HEK293 (cell line): ENCODE results near the gene SFXN2.

Experiments
- CTCF ChIA-PET: fragments of 350-600 bp; formaldehyde crosslinking; extraction: SDS; loops from one replicate; lab custom pipeline; 2021; ENCODE audit warnings: antibody characterized with exemption; lab: Yijun Ruan, JAX
- POLR2A ChIA-PET: fragments of 300-600 bp; formaldehyde crosslinking; extraction: SDS; loops from one replicate; lab custom pipeline; 2020; ENCODE audit warnings: antibody characterized with exemption, inconsistent platforms; lab: Yijun Ruan, JAX
- H3K27ac ChIP-seq: fragments of 200-500 bp; sonication (Bioruptor generic); 2 replicates; pipeline ENCODE4 v1.5.1; 2014; ENCODE audit warnings: low read depth, low read length, control low read depth, inconsistent platforms; ENCODE audit errors: extremely low read depth
- H3K36me3 ChIP-seq, 2 experiments: fragments of 200-500 bp in 1 of 2; sonication (Bioruptor generic) in 1 of 2; 1 replicate in 1 of 2; 2 replicates in 1 of 2; pipeline ENCODE4 v1.5.1; 2014 to 2017; ENCODE audit warnings: inconsistent platforms in 2 of 2, low read length in 2 of 2; ENCODE audit not compliant: control insufficient read depth in 2 of 2, insufficient read depth in 1 of 2
- H3K4me1 ChIP-seq: fragments of 200-500 bp; sonication (Bioruptor generic); 2 replicates; pipeline ENCODE4 v1.5.1; 2014; ENCODE audit warnings: mild to moderate bottlenecking, low read length, inconsistent platforms; ENCODE audit not compliant: control insufficient read depth, insufficient read depth
- H3K4me3 ChIP-seq: 2 replicates; pipeline ENCODE4 v1.5.1; 2011; ENCODE audit warnings: low read depth, mild to moderate bottlenecking, control low read depth, low read length, moderate library complexity
- H3K9me3 ChIP-seq: fragments of 200-500 bp; sonication (Bioruptor generic); 2 replicates; pipeline ENCODE4 v1.5.1; 2014; ENCODE audit warnings: low read depth, low read length, inconsistent platforms; ENCODE audit not compliant: control insufficient read depth, insufficient read depth
- FEZF1 ChIP-seq: fragments of 450-650 bp; formaldehyde crosslinking; IDR thresholded peaks from 2 replicates; pipeline ENCODE4 v1.5.1; 2016; ENCODE audit warnings: missing biosample characterization, missing genetic modification characterization
- GLIS2 ChIP-seq: fragments of 450-650 bp; formaldehyde crosslinking; IDR thresholded peaks from 2 replicates; pipeline ENCODE4 v1.5.1; 2016; ENCODE audit warnings: missing biosample characterization, missing genetic modification characterization
- IKZF3 ChIP-seq: fragments of 450-650 bp; IDR thresholded peaks from 2 replicates; pipeline ENCODE4 v1.5.0; 2018; ENCODE audit warnings: missing biosample characterization, mild to moderate bottlenecking, missing genetic modification characterization, moderate library complexity
- SALL2 ChIP-seq: fragments of 450-650 bp; formaldehyde crosslinking; IDR thresholded peaks from 2 replicates; pipeline ENCODE4 v1.5.0; 2017; ENCODE audit warnings: missing biosample characterization, mild to moderate bottlenecking, missing genetic modification characterization, borderline replicate concordance
- SP7 ChIP-seq: fragments of 450-650 bp; formaldehyde crosslinking; IDR thresholded peaks from 2 replicates; pipeline ENCODE4 v1.5.1; 2016; ENCODE audit warnings: missing biosample characterization, missing genetic modification characterization
- ZFP41 ChIP-seq: fragments of 450-650 bp; formaldehyde crosslinking; IDR thresholded peaks from 2 replicates; pipeline ENCODE4 v1.5.1; 2016; ENCODE audit warnings: missing biosample characterization, missing genetic modification characterization, borderline replicate concordance
- ZNF10 ChIP-seq: fragments of 450-650 bp; formaldehyde crosslinking; IDR thresholded peaks from 2 replicates; pipeline ENCODE4 v1.5.1; 2017; ENCODE audit warnings: missing biosample characterization, missing genetic modification characterization
- ZNF132 ChIP-seq: fragments of 450-650 bp; formaldehyde crosslinking; IDR thresholded peaks from 2 replicates; pipeline ENCODE4 v1.5.1; 2017; ENCODE audit warnings: missing biosample characterization, missing genetic modification characterization, borderline replicate concordance
- ZNF169 ChIP-seq: fragments of 450-650 bp; formaldehyde crosslinking; IDR thresholded peaks from 2 replicates; pipeline ENCODE4 v1.5.1; 2016; ENCODE audit warnings: missing biosample characterization, missing genetic modification characterization
- ZNF214 ChIP-seq: fragments of 450-650 bp; formaldehyde crosslinking; IDR thresholded peaks from 2 replicates; pipeline ENCODE4 v1.5.1; 2017; ENCODE audit warnings: missing biosample characterization, mild to moderate bottlenecking, missing genetic modification characterization, borderline replicate concordance
- ZNF426 ChIP-seq: fragments of 450-650 bp; formaldehyde crosslinking; IDR thresholded peaks from 2 replicates; pipeline ENCODE4 v1.5.1; 2017; ENCODE audit warnings: missing biosample characterization, missing genetic modification characterization, mild to moderate bottlenecking, inconsistent platforms, moderate library complexity
- ZNF544 ChIP-seq: fragments of 450-650 bp; formaldehyde crosslinking; IDR thresholded peaks from 2 replicates; pipeline ENCODE4 v1.5.0; 2017; ENCODE audit warnings: missing biosample characterization, missing genetic modification characterization
- ZNF549 ChIP-seq: fragments of 450-650 bp; IDR thresholded peaks from 2 replicates; pipeline ENCODE4 v1.5.1; 2018; ENCODE audit warnings: missing biosample characterization, missing genetic modification characterization, mild to moderate bottlenecking, inconsistent platforms, moderate library complexity
- ZNF664 ChIP-seq: fragments of 450-650 bp; formaldehyde crosslinking; IDR thresholded peaks from 2 replicates; pipeline ENCODE4 v1.5.1; 2016; ENCODE audit warnings: missing biosample characterization, missing genetic modification characterization
- ZNF707 ChIP-seq: fragments of 450-650 bp; formaldehyde crosslinking; IDR thresholded peaks from 2 replicates; pipeline ENCODE4 v1.5.1; 2016; ENCODE audit warnings: missing biosample characterization, missing genetic modification characterization
- ZNF768 ChIP-seq: fragments of 450-650 bp; formaldehyde crosslinking; IDR thresholded peaks from 2 replicates; pipeline ENCODE4 v1.5.1; 2018; ENCODE audit warnings: missing biosample characterization, mild to moderate bottlenecking, missing genetic modification characterization
- TF ChIP-seq, protein P1 (sequence below): fragments of 450-650 bp; formaldehyde crosslinking; IDR thresholded peaks from 2 replicates; pipeline ENCODE4; 2016; ENCODE audit warnings: missing biosample characterization, missing genetic modification characterization
- TF ChIP-seq, protein P2 (sequence below): fragments of 450-650 bp; formaldehyde crosslinking; IDR thresholded peaks from 2 replicates; pipeline ENCODE4 v1.5.1; 2016; ENCODE audit warnings: missing biosample characterization, missing genetic modification characterization
- TF ChIP-seq, protein P3 (sequence below): fragments of 450-650 bp; formaldehyde crosslinking; IDR thresholded peaks from 2 replicates; pipeline ENCODE4 v1.5.1; 2016; ENCODE audit warnings: missing biosample characterization, missing genetic modification characterization
- TF ChIP-seq, protein P4 (sequence below): fragments of 450-650 bp; formaldehyde crosslinking; IDR thresholded peaks from 2 replicates; pipeline ENCODE4 v1.5.1; 2016; ENCODE audit warnings: missing biosample characterization, missing genetic modification characterization
- TF ChIP-seq, protein P5 (sequence below): fragments of 450-650 bp; formaldehyde crosslinking; IDR thresholded peaks from 2 replicates; pipeline ENCODE4 v1.5.0; 2017; ENCODE audit warnings: missing biosample characterization, missing genetic modification characterization, borderline replicate concordance

Gene SFXN2

DNA sequence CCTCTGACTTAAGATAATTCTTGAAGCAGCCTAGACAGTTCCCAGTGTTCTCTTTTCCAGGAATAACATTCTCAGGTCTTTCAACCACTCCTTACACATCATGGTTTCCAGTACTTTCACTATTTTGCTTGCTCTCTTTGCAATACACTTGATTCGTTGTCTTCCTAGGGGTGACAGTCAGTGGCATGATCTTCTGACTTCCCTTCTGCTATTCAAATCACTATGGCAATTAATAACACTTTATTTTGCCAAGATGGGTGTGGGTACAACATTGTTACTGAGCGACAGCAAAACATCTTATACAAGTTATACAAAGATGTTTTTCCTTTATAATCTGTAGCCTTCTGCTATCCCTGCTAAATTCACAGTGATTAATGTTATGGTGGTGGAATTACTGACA is 15.5 kb upstream of the SFXN2 start:
- TF ChIP-seq ZFP41 (tag by site-specific recombination) (no peak), IKZF3 (tag by site-specific recombination) (no peak), ZNF426 (tag by site-specific recombination) (no peak), ZNF707 (no peak), ZNF132 (tag by site-specific recombination) (no peak), ZNF664 (tag by site-specific recombination) (no peak), SALL2 (tag by site-specific recombination) (no peak)
- TF ChIP-seq, protein P1, sequence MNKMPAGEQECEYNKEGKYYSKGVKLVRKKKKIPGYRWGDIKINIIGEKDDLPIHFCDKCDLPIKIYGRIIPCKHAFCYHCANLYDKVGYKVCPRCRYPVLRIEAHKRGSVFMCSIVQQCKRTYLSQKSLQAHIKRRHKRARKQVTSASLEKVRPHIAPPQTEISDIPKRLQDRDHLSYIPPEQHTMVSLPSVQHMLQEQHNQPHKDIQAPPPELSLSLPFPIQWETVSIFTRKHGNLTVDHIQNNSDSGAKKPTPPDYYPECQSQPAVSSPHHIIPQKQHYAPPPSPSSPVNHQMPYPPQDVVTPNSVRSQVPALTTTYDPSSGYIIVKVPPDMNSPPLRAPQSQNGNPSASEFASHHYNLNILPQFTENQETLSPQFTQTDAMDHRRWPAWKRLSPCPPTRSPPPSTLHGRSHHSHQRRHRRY (tag by site-specific recombination): no peak
- no peaks in the 10 kb centered on the region for H3K4me1 ChIP-seq
- ChIA-PET POLR2A (interaction anchor here (0.9 kb wide), 1 partner anchor 15 kb away, joined by 3 read pairs; the partner anchor contains the start of genes ARL3 and SFXN2), CTCF (interaction anchor here (0.5 to 4.3 kb wide), 3 partner anchors 16 to 20 kb away, joined by 3 to 19 read pairs (median 4); partner anchors contain the start of gene SFXN2)
- no peak overlapping the region for H3K27ac ChIP-seq
- no peak overlapping the region for H3K4me3 ChIP-seq
- H3K36me3 ChIP-seq: peaks cover 9 to 38% of the 10 kb centered on the region in 2 experiments
- no peaks in the 10 kb centered on the region for H3K9me3 ChIP-seq

DNA sequence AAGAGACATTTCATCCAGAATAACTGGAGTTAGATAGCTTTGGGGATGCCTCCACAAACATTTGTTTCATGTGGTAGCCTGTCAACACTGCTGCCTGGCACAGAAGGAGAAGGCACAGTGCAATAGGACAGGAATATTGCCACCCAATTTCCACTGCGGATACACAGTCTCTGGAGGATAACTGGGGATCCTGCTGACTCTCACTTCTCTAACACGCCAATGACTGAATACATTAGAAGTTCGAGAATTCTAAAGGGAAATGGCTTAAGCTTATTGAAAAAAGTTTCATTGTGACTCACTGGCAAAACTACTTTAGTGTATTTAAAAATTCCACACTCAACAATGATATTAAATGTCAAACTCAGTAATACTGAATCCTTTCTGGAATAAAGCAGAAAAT is 13.2 kb upstream of the SFXN2 start:
- H3K36me3 ChIP-seq: peaks cover 8 to 33% of the 10 kb centered on the region in 2 experiments; a peak in 2 of 3 replicates
- H3K27ac ChIP-seq: no peak overlapping the region
- ChIA-PET POLR2A (interaction anchor here (1.1 kb wide), 1 partner anchor 14 kb away, joined by 5 read pairs; the partner anchor contains the start of genes ARL3 and SFXN2), CTCF (interaction anchor here (1.2 to 4.3 kb wide), 2 partner anchors 22 to 31 kb away, joined by 5 to 19 read pairs; no protein-coding TSS in a partner anchor)
- H3K9me3 ChIP-seq: no peaks in the 10 kb centered on the region
- no peak overlapping the region for H3K4me3 ChIP-seq
- no peaks in the 10 kb centered on the region for H3K4me1 ChIP-seq
- TF ChIP-seq, protein P2, sequence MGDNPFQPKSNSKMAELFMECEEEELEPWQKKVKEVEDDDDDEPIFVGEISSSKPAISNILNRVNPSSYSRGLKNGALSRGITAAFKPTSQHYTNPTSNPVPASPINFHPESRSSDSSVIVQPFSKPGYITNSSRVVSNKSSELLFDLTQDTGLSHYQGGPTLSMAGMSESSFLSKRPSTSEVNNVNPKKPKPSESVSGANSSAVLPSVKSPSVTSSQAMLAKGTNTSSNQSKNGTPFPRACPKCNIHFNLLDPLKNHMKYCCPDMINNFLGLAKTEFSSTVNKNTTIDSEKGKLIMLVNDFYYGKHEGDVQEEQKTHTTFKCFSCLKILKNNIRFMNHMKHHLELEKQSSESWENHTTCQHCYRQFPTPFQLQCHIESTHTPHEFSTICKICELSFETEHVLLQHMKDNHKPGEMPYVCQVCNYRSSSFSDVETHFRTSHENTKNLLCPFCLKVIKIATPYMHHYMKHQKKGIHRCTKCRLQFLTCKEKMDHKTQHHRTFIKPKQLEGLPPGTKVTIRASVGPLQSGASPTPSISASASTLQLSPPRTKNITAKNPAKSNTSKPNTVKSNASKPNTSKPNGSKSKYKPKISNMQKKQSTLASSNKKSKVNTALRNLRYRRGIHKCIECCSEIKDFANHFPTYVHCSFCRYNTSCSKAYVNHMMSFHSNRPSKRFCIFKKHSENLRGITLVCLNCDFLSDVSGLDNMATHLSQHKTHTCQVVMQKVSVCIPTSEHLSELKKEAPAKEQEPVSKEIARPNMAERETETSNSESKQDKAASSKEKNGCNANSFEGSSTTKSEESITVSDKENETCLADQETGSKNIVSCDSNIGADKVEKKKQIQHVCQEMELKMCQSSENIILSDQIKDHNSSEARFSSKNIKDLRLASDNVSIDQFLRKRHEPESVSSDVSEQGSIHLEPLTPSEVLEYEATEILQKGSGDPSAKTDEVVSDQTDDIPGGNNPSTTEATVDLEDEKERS (tag by site-specific recombination): no peak
- TF ChIP-seq, protein P3, sequence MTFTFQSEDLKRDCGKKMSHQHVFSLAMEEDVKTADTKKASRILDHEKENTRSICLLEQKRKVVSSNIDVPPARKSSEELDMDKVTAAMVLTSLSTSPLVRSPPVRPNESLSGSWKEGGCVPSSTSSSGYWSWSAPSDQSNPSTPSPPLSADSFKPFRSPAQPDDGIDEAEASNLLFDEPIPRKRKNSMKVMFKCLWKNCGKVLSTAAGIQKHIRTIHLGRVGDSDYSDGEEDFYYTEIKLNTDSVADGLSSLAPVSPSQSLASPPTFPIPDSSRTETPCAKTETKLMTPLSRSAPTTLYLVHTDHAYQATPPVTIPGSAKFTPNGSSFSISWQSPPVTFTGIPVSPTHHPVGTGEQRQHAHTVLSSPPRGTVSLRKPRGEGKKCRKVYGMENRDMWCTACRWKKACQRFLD (tag by site-specific recombination): no peak
- TF ChIP-seq ZNF707 (no peak), SP7 (no peak), GLIS2 (tag by site-specific recombination) (no peak), ZNF549 (tag by site-specific recombination) (no peak), ZNF10 (no peak), FEZF1 (tag by site-specific recombination) (no peak), ZNF169 (tag by site-specific recombination) (no peak), ZNF214 (tag by site-specific recombination) (no peak), ZNF544 (tag by site-specific recombination) (no peak), ZNF768 (tag by site-specific recombination) (no peak)
- TF ChIP-seq, protein P1 (tag by site-specific recombination): no peak
- TF ChIP-seq, protein P4, sequence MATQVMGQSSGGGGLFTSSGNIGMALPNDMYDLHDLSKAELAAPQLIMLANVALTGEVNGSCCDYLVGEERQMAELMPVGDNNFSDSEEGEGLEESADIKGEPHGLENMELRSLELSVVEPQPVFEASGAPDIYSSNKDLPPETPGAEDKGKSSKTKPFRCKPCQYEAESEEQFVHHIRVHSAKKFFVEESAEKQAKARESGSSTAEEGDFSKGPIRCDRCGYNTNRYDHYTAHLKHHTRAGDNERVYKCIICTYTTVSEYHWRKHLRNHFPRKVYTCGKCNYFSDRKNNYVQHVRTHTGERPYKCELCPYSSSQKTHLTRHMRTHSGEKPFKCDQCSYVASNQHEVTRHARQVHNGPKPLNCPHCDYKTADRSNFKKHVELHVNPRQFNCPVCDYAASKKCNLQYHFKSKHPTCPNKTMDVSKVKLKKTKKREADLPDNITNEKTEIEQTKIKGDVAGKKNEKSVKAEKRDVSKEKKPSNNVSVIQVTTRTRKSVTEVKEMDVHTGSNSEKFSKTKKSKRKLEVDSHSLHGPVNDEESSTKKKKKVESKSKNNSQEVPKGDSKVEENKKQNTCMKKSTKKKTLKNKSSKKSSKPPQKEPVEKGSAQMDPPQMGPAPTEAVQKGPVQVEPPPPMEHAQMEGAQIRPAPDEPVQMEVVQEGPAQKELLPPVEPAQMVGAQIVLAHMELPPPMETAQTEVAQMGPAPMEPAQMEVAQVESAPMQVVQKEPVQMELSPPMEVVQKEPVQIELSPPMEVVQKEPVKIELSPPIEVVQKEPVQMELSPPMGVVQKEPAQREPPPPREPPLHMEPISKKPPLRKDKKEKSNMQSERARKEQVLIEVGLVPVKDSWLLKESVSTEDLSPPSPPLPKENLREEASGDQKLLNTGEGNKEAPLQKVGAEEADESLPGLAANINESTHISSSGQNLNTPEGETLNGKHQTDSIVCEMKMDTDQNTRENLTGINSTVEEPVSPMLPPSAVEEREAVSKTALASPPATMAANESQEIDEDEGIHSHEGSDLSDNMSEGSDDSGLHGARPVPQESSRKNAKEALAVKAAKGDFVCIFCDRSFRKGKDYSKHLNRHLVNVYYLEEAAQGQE (tag by site-specific recombination): no peak
- TF ChIP-seq, protein P5, sequence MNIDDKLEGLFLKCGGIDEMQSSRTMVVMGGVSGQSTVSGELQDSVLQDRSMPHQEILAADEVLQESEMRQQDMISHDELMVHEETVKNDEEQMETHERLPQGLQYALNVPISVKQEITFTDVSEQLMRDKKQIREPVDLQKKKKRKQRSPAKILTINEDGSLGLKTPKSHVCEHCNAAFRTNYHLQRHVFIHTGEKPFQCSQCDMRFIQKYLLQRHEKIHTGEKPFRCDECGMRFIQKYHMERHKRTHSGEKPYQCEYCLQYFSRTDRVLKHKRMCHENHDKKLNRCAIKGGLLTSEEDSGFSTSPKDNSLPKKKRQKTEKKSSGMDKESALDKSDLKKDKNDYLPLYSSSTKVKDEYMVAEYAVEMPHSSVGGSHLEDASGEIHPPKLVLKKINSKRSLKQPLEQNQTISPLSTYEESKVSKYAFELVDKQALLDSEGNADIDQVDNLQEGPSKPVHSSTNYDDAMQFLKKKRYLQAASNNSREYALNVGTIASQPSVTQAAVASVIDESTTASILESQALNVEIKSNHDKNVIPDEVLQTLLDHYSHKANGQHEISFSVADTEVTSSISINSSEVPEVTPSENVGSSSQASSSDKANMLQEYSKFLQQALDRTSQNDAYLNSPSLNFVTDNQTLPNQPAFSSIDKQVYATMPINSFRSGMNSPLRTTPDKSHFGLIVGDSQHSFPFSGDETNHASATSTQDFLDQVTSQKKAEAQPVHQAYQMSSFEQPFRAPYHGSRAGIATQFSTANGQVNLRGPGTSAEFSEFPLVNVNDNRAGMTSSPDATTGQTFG: no peak
